ENCODE data around the gene MARCHF7.
A peak's percentile ranks its signal among the peaks of the same experiment; 100 is the strongest.
"Not testable (repeated sequence)": the region's sequence is repeated elsewhere in the genome, so short reads cannot be mapped to it uniquely, and the experiment has no call there.

MARCHF7 gene

DNA sequence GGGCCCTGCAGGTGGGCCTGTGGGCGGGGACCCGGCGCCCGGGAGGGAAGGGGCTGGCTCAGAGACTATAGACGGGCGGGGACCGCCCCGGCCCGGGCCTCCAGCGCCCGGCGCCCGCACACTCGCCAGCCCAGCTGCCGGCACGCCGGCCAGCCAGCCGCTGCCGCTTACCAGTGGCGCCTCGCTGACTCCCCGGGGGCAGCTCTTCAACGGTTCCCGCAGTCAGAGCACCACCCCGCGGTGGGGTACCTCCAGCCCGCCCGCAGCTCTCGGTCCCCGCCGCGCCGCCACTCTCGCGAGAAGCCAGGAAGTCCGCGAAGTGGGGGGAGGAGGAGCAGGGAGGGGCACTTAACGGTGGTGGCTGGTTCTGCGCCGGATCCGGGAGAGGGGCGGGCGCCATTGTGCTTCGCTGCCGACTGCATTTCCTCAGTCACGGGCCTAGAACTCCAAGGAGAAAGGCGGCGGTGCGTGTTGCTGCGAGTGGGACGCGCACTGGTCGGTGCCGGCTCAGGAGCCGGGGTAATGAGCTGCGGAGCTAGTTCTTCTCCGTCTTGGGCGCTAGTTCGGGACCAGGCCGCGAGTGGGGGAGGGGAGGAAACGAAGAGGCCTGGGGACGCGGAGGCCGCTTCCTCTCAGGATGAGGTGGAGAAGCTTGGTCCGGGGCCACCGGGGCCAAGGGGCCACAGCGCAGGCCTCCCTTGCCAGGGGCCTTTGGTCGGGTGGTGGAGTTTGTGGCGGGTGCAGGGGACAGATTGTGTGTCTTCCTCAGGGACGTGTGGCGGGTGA, at the start of gene MARCHF7:
TSS of gene MARCHF7 (plus strand) at position 364 of the 786 bp plus-strand sequence. CDS start 16,517 bp downstream, outside the sequence.
- peak; percentile 68 for DNase-seq (ENCODE audit: low read depth)

GRCh38 chr2:159667423-159667822, 44.9 kb upstream of the MARCHF7 start:
- DNase-seq (ENCODE audit: low read depth), result not testable (repeated sequence)

DNA sequence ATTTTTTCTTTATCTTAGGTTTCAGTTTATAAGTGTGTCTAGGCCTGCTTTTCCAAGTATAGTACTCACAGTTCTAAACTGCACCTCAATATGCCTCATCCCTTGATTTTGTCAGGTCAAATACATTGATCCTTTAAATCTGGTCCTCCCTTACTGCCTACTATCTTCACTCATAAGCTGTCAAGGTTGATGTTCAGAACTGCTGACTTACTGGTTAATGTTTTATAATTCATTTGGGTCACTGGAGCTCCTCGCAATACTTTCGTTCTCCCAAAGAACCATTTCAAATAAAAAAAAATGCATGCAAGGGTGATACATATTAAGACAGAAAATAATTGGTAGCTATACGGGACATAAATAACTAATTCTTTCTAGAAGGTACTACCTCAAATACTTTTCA, 41.3 kb upstream of the MARCHF7 start:
- no peak for DNase-seq (ENCODE audit: low read depth)

- no peak for DNase-seq (ENCODE audit: low read depth)
Measured at GRCh38 chr2:159677654-159678053, 34.7 kb upstream of the MARCHF7 start.

DNA sequence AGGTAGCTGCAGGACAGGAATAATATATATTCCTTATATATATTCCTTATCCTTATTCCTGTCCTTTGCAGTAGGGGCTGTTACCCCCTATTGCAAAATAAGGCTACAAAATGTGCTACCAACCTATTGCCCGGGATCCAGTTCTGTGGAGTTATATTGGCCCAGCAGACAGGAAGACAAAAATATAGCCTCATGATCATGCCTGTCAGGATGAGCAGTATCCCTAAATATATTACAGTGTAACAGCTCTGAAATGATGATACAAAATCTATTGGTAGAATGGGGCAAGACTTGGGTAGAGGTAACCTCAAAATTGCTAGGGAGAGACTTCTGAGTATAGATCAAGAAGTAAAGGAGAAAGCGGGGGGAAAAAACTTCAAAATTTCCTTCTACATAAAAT, 31.6 kb upstream of the MARCHF7 start:
- DNase-seq (ENCODE audit: low read depth), result no peak

DNA sequence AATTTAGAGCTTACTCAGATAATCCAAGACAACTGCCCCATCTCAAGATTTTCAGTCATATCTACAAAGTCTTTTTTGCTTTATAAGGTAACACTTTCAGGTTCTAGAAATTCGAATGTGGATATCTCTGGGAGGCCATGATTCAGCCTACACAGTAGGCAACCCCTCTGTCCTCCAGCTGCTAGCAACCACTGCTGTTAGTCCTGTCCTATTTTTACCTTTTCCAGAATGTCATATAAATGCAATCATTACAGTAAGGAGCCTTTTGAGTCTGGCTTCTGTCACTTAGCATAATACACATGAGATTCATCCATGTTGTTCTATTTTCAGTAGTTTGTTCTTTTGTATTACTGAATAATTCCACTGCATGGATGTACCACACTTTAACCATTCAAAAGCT, 28.5 kb upstream of the MARCHF7 start:
- DNase-seq (ENCODE audit: low read depth), result no peak

- peak; percentile 40 for DNase-seq (ENCODE audit: low read depth)
Measured at GRCh38 chr2:159684796-159685195, 27.5 kb upstream of the MARCHF7 start.

- DNase-seq (ENCODE audit: low read depth), result no peak
Measured at GRCh38 chr2:159694500-159695040, 17.7 kb upstream of the MARCHF7 start.

- DNase-seq (ENCODE audit: low read depth), result no peak
Measured at GRCh38 chr2:159695795-159696448, 16.4 kb upstream of the MARCHF7 start.

DNA sequence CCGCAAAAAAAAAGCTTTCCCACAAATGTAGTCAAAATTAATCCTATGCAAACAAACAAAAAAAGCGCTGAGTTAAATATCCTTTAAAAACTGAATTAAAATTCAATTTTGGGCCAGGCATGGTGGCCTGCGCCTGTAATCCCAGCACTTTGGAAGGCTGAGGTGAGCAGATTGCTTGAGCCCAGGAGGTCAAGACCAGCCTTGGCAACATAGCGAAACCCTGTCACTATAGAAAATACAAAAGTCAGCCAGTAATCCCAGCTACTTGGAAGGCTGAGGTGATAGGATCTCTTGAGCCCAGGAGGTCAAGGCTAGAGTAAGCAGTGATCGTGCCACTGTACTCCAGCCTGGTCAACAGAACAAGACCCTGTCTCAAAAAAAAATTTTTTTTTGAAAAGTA, 8.8 kb upstream of the MARCHF7 start:
- DNase-seq (ENCODE audit: low read depth), result no peak

GRCh38 chr2:159706385-159706980, 5.8 kb upstream of the MARCHF7 start:
- DNase-seq (ENCODE audit: low read depth), result no peak

DNA sequence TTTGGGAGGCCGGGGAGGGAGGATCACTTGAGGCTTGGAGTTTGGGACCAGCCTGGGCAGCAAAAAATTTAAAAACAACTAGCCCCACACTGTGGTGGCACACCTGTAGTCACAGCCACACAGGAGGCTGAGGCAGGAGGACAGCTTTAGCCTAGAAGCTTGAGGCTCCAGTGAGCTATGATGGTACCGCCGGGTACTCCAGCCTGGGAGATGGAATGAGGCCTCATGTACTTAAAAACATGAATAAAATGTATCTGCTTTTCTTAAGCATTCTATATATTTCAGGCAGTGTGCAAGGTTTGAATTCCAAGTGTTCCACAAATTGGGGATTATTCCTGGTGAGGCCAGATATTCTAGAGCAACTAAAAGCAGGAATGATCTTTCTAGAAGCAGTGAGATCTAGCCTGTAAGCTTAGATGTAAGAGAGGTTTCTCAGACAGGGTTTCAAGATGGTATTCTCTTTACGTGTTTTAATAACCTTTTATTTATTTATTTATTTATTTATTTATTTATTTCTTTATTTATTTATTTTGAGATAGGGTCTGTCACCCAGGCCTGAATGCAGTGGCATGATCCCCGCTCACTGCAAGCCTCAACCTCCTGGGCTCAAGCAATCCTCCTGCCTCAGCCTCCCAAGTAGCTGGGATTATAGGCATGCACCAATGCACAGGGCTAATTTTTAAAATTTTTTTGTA, 4.1 kb upstream of the MARCHF7 start:
- no peak for DNase-seq (ENCODE audit: low read depth)

- DNase-seq (ENCODE audit: low read depth), result peak; percentile 36
Measured at GRCh38 chr2:159710601-159711180, 1.6 kb upstream of the MARCHF7 start.

DNA sequence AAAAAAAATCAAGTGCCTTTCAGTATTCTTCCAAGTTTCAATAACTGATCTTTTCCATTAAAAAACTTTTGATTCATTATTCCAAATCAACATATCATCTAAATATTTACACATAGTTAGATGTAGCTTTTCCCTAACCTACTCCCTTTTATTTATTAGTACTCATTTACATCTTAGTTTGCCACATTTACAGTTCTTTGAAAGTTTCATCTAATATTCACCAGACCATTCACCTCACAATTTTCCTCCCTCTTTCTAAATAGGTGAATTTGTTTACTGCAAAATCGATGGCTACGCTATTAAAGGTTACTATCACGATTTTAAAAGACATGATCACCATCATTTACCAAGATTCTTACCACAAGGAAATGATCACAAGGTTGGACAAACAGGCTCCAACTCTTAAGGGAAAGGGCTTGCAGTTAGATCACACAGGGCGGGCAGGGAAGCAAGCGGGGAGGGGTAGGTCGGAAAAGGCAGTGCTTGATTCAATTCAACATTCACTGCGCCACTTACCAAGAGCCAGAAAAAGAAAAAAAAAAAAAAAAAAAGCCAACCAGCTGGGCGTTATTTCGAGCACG, 654 bp upstream of the MARCHF7 start:
- no peak for DNase-seq (ENCODE audit: low read depth)

DNA sequence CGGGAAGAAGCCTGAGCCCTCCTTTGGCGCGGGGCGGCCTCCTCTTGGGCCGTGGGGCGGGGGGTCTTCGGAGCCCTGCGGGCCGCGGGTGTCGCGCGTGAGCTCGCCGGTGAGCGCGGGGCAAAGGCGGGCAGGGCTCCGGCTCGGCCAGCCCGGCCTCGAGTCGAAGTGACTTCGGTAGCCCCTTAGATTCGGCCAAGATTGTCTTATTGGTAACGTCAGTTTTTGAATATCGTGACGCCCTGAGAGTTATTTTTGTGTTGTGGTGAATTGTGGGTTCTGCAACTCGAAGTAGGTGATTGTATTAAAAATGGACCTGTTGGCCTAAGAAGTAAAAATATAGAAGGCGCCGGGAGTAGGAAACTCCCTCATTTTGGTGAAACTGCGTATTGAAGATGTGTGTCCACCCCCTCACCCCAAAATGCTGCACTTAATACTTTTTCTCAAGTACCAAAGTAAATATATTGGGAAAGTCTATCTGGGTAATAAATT, 669 bp downstream of the MARCHF7 start:
- DNase-seq (ENCODE audit: low read depth), result no peak

- DNase-seq (ENCODE audit: low read depth), result no peak
Measured at GRCh38 chr2:159713631-159714246, 1.4 kb downstream of the MARCHF7 start.

DNA sequence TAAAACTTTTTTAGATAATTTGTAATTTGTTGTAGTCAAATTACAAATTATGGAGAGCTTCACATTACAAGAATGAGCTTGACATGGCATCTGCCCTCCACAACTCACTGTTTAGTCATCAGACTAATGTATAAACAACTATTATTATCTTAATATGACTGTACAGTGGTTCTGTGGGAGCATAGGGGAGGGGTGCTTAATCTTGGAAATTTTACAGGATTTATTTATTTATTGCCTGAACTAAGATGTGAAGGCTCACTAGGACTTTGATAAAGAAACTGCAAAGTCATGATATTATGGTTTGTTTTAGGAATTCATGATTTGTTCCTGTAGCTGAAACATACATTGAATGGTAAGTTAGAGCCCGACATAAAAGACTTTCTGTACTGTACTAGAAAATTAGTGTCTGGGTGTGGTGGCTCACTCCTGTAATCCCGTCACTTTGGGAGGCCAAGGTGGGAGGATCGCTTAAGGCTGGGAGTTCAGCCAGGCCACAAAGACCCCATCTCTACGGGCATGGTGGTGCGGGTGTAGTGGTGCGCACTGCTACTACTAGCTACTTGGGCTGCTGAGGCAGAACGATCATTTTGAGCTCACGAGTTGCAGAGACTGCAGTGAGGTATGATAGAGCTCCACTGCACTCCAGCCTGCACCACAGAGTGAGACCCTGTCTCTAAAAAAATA, 2.1 kb downstream of the MARCHF7 start:
- DNase-seq (ENCODE audit: low read depth), result peak; percentile 48

GRCh38 chr2:159715451-159715850, 3.1 kb downstream of the MARCHF7 start:
- no peak for DNase-seq (ENCODE audit: low read depth)

DNA sequence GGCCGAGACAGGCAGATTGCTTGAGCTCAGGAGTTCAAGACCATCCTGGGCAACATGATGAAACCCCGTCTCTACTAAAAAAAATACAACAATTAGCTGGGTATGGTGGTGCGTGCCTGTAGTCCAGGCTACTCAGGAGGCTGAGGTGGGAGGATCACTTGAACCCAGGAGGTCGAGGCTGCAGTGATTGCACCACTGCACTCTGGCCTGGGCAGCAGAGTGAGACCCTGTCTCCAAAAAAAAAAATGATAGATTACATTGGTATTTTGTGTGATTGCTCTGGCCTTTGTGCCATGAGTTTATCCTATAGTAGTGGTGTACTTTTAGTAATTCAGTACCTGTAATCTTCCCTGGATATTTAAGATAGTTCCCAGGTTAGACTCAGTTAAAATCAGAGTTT, 4.1 kb downstream of the MARCHF7 start:
- not testable (repeated sequence) for DNase-seq (ENCODE audit: low read depth)

DNA sequence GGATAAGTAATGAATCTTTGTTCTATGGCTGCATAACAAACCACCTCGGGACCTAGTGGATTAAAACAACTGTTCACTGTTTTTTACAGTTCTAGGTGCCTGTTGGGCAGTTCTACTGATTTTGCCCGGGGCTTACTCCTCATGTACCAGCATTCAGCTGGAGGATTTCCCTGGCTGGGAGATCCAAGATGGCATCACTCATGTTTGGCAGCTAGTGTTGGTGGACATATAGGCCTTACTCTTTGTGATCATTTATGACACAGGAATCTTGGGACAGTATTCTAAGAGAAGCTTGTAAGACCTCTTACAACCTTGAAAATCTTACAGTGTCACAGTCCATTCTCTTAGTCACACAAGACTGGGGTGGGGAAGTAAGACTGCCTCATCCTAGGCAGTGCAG, 4.6 kb downstream of the MARCHF7 start:
- DNase-seq (ENCODE audit: low read depth), result no peak

All from non-pigmented ciliary epithelial cell (primary cell).